Liver (tissue), 9 donors: ENCODE data around the gene ECEL1. TPM values are rescaled to one million over a fixed set of nuclear protein-coding genes. Genes with fewer than 3 reads are reported as not detected.

Source experiments
- DNase-seq: peaks from one replicate; pipeline ENCODE4 v3.0.0-alpha.2; 2017; ENCODE audit warnings: low spot score
- H3K27ac ChIP-seq, 2 donors: one replicate each; pipeline ENCODE4 v1.7.0; 2013; ENCODE audit warnings: inconsistent platforms in 2 of 2, low read length in 2 of 2, control low read depth in 1 of 2, low read depth in 1 of 2, mild to moderate bottlenecking in 1 of 2
- H3K27me3 ChIP-seq, 4 donors: one replicate each; pipeline versions ENCODE4 v1.6.1 to v1.7.0; 2013; ENCODE audit warnings: low read length in 3 of 4, inconsistent platforms in 1 of 4, mild to moderate bottlenecking in 1 of 4, moderate library complexity in 1 of 4; ENCODE audit not compliant: control insufficient read depth in 4 of 4, insufficient read depth in 4 of 4
- H3K36me3 ChIP-seq, 4 donors: one replicate each; pipeline versions ENCODE4 v1.6.1 to v1.7.0; 2013; ENCODE audit warnings: low read length in 3 of 4, mild to moderate bottlenecking in 3 of 4, low read depth in 1 of 4, moderate library complexity in 1 of 4; ENCODE audit not compliant: control insufficient read depth in 4 of 4, insufficient read depth in 3 of 4
- H3K4me1 ChIP-seq, 4 donors: one replicate each; pipeline versions ENCODE4 v1.6.1 to v1.7.0; 2013; ENCODE audit warnings: low read length in 3 of 4, mild to moderate bottlenecking in 3 of 4, moderate library complexity in 1 of 4; ENCODE audit not compliant: control insufficient read depth in 4 of 4, insufficient read depth in 4 of 4
- H3K4me3 ChIP-seq, 3 donors: one replicate each; pipeline versions ENCODE4 v1.6.1 to v1.7.0; 2013; ENCODE audit warnings: low read length in 3 of 3, control low read depth in 1 of 3, low read depth in 1 of 3, mild to moderate bottlenecking in 1 of 3
- H3K9ac ChIP-seq, 2 donors: one replicate each; pipeline ENCODE4 v1.7.0; 2013; ENCODE audit warnings: low read length in 2 of 2, mild to moderate bottlenecking in 2 of 2, moderate library complexity in 2 of 2, control low read depth in 1 of 2, low read depth in 1 of 2
- H3K9me3 ChIP-seq, 4 donors: one replicate each; pipeline versions ENCODE4 v1.6.1 to v1.7.0; 2013; ENCODE audit warnings: low read length in 3 of 4; ENCODE audit not compliant: control insufficient read depth in 4 of 4
- ATF3 ChIP-seq: IDR thresholded peaks from 2 replicates; pipeline ENCODE4 v1.6.1; 2016; ENCODE audit warnings: antibody characterized with exemption
- CTCF ChIP-seq: fragments of 150-350 bp; IDR thresholded peaks from 2 replicates; pipeline ENCODE4 v1.5.1; 2017; ENCODE audit warnings: improper control_type of control experiment, low read depth, low read length; ENCODE audit not compliant: missing input control
- EGR1 ChIP-seq, 2 donors: IDR thresholded peaks; 2 replicates each; pipeline ENCODE4 v1.6.1; 2016 to 2018; ENCODE audit warnings: antibody characterized with exemption in 2 of 2, low read depth in 2 of 2
- FOXA1 ChIP-seq: IDR thresholded peaks from 2 replicates; pipeline ENCODE4 v1.6.1; 2016; ENCODE audit warnings: antibody characterized with exemption
- GABPA ChIP-seq, 2 donors: IDR thresholded peaks in 1 of 2; conservative IDR thresholded peaks in 1 of 2; 2 replicates each; pipeline ENCODE4 v1.6.1; 2016; ENCODE audit warnings: antibody characterized with exemption in 2 of 2, mild to moderate bottlenecking in 1 of 2, moderate library complexity in 1 of 2
- HNF4A ChIP-seq, 2 donors: conservative IDR thresholded peaks; 2 replicates each; pipeline ENCODE4 v1.6.1; 2016; ENCODE audit warnings: antibody characterized with exemption in 2 of 2, mild to moderate bottlenecking in 2 of 2
- HNF4G ChIP-seq: IDR thresholded peaks from 2 replicates; pipeline ENCODE4 v1.6.1; 2016; ENCODE audit warnings: antibody characterized with exemption
- NR2F2 ChIP-seq: IDR thresholded peaks from 2 replicates; pipeline ENCODE4 v1.6.1; 2016; ENCODE audit warnings: antibody characterized with exemption
- REST ChIP-seq: IDR thresholded peaks from 2 replicates; pipeline ENCODE4 v1.6.1; 2016; ENCODE audit warnings: antibody characterized with exemption, mild to moderate bottlenecking
- RXRA ChIP-seq, 2 donors: IDR thresholded peaks; 2 replicates each; pipeline ENCODE4 v1.6.1; 2017 to 2018; ENCODE audit warnings: antibody characterized with exemption in 2 of 2, mild to moderate bottlenecking in 1 of 2
- SP1 ChIP-seq: IDR thresholded peaks from 2 replicates; pipeline ENCODE4 v1.6.1; 2018; ENCODE audit warnings: antibody characterized with exemption, mild to moderate bottlenecking
- YY1 ChIP-seq: IDR thresholded peaks from 2 replicates; pipeline ENCODE4 v1.6.1; 2016; ENCODE audit warnings: antibody characterized with exemption, mild to moderate bottlenecking
- WGBS: extraction: QIAGEN DNeasy Blood & Tissue Kit; methylation state at CpG from one replicate; pipeline ENCODE4 v1.1.7; 2013; 5-methylcytosine and 5-hydroxymethylcytosine counted together
- polyA plus RNA-seq, 2 donors: library from polyadenylated mRNA; stranded (reverse) in 1 of 2; unstranded in 1 of 2; fragments of 200-250 nt in 1 of 2; fragments of >200 nt in 1 of 2; fragmentation: Nextera tagmentation in 1 of 2; extraction: Ambion mirVana in 1 of 2; gene quantifications; one replicate each; pipeline versions ENCODE4 v1.2.1 to v1.2.3, GENCODE V29; 2013 to 2015
- total RNA-seq, 2 donors: library from RNA; depleted of rRNA; stranded (reverse); fragments of >200 nt; gene quantifications; one replicate each; pipeline ENCODE4 v1.2.3, GENCODE V29; 2014
- donor health status: healthy.
- donor health status: healthy.
- donor health status: healthy.
- donor health status: healthy.
- donor health status: healthy.

Gene ECEL1
- total and polyA plus RNA-seq, 4 donors: 0.67 to 1.8 TPM; not detected in 2

- Histone ChIP-seq H3K9ac (no peak overlapping the region), H3K27ac (no peak overlapping the region), H3K27me3 (no peaks in the 10 kb centered on the region), H3K4me3 (no peak overlapping the region), H3K36me3 (peaks cover 0 to 1% (median 0%) of the 10 kb centered on the region in 4 donors), H3K9me3 (no peaks in the 10 kb centered on the region), H3K4me1 (peaks cover 2 to 9% (median 5%) of the 10 kb centered on the region in 4 donors)
- TF ChIP-seq FOXA1 (no peak), REST (no peak), EGR1 (IDR thresholded peaks at IDR 0.05; ENCODE audit: low read depth in 2 of 2) (no peak), NR2F2 (no peak), GABPA (IDR thresholded peaks at IDR 0.05 in 1 of 2, conservative IDR thresholded peaks at IDR 0.05 in 1 of 2) (no peak), ATF3 (no peak), YY1 (no peak), RXRA (IDR thresholded peaks at IDR 0.05) (no peak), CTCF (no peak), HNF4A (conservative IDR thresholded peaks at IDR 0.05) (no peak)
- WGBS: 44% methylated on average over 16 of the region's 16 CpGs
- no peak for DNase-seq
These were observed 16.2 kb upstream of the ECEL1 start for GRCh38 chr2:232503809-232504323.

GRCh38 chr2:232502911-232503808 lies 15.5 kb upstream of the ECEL1 start:
- Histone ChIP-seq H3K4me3 (peak overlapping the region in 2 of 3 donors; percentile 6 to 39), H3K36me3 (peaks cover 0 to 1% (median 0%) of the 10 kb centered on the region in 4 donors), H3K9me3 (no peaks in the 10 kb centered on the region), H3K27ac (no peak overlapping the region), H3K4me1 (peaks cover 2 to 9% (median 5%) of the 10 kb centered on the region in 4 donors), H3K9ac (no peak overlapping the region), H3K27me3 (no peaks in the 10 kb centered on the region)
- TF ChIP-seq EGR1 (IDR thresholded peaks at IDR 0.05; ENCODE audit: low read depth in 2 of 2): peak; percentile 73 to 86
- no peak for TF ChIP-seq SP1
- TF ChIP-seq HNF4G: no peak
- 6% methylated on average over 75 of the region's 75 CpGs for WGBS
- peak; percentile 40 for DNase-seq
